ENCODE data around the gene ULBP1.
"Not testable (repeated sequence)": the region's sequence is repeated elsewhere in the genome, so short reads cannot be mapped to it uniquely, and the experiment has no call there.

Gene ULBP1

GRCh38 chr6:149963462-149964307 lies at the start of gene ULBP1:
TSS of gene ULBP1 (plus strand) at chr6:149963943. CDS start at chr6:149964050, 107 bp downstream.
- DNase-seq, result peak; percentile 73 to 75

GRCh38 chr6:149915970-149916865 lies 47.5 kb upstream of the ULBP1 start:
- no peak for DNase-seq

- DNase-seq, result no peak
Observed at GRCh38 chr6:149917679-149918078, 46.1 kb upstream of the ULBP1 start.

GRCh38 chr6:149918151-149918905 lies 45.4 kb upstream of the ULBP1 start:
- DNase-seq, result no peak

GRCh38 chr6:149919126-149919833 lies 44.5 kb upstream of the ULBP1 start:
- not testable (repeated sequence) for DNase-seq

- DNase-seq, result no peak
Observed at GRCh38 chr6:149919834-149920225, 43.9 kb upstream of the ULBP1 start.

GRCh38 chr6:149921361-149921760 lies 42.4 kb upstream of the ULBP1 start:
- DNase-seq, result no peak

GRCh38 chr6:149922091-149922490 lies 41.7 kb upstream of the ULBP1 start:
- DNase-seq, result not testable (repeated sequence)

GRCh38 chr6:149922642-149923326 lies 41.0 kb upstream of the ULBP1 start, which contains the start of gene RAET1G:
TSS of gene RAET1G (minus strand) at chr6:149923121. CDS start at chr6:149923010, 111 bp downstream.
- peak; percentile 75 to 84 for DNase-seq

GRCh38 chr6:149923327-149923986 lies 40.3 kb upstream of the ULBP1 start:
- no peak for DNase-seq

GRCh38 chr6:149924206-149924932 lies 39.4 kb upstream of the ULBP1 start:
- DNase-seq, result no peak

- DNase-seq, result no peak
Observed at GRCh38 chr6:149924933-149925252, 38.9 kb upstream of the ULBP1 start.

GRCh38 chr6:149925253-149925973 lies 38.3 kb upstream of the ULBP1 start:
- no peak for DNase-seq

GRCh38 chr6:149925974-149926777 lies 37.6 kb upstream of the ULBP1 start:
- DNase-seq, result peak; percentile 70

- DNase-seq, result not testable (repeated sequence)
Observed at GRCh38 chr6:149927025-149927424, 36.7 kb upstream of the ULBP1 start.

GRCh38 chr6:149929422-149929821 lies 34.3 kb upstream of the ULBP1 start:
- no peak for DNase-seq

- no peak for DNase-seq
Observed at GRCh38 chr6:149931501-149931900, 32.2 kb upstream of the ULBP1 start.

GRCh38 chr6:149933036-149933435 lies 30.7 kb upstream of the ULBP1 start:
- no peak for DNase-seq

- DNase-seq, result no peak
Observed at GRCh38 chr6:149933461-149933860, 30.3 kb upstream of the ULBP1 start.

Measured in stimulated activated CD4-positive, alpha-beta T cell treated with anti-CD3 and anti-CD28 coated beads, Interleukin-4, amount 100 ng/mL, for 4 hours (primary cell).